Cardiac fibroblast (primary cell): ENCODE results near the gene HBS1L.

Experiments
- DNase-seq, 2 donors: peaks; one replicate each; pipeline versions ENCODE4 v3.0.0 to v3.0.0-alpha.2; 2010; ENCODE audit warnings: low read depth in 2 of 2
- H3K4me3 ChIP-seq, 2 donors: replicated peaks in 1 of 2; 1 replicate in 1 of 2; 2 replicates in 1 of 2; pipeline ENCODE4 v1.5.1; 2011; ENCODE audit warnings: low read depth in 2 of 2, low read length in 2 of 2, mild to moderate bottlenecking in 2 of 2, moderate library complexity in 1 of 2
- CTCF ChIP-seq: IDR thresholded peaks from one replicate; pipeline ENCODE4 v1.5.1; 2011; ENCODE audit warnings: low read depth, mild to moderate bottlenecking, low read length, inconsistent platforms

The HBS1L gene

GRCh38 chr6:134956032-134956431, 98.6 kb downstream of the HBS1L start:
- no peak for DNase-seq
- H3K4me3 ChIP-seq = no peak overlapping the region
- TF ChIP-seq CTCF = no peak

- no peak overlapping the region for H3K4me3 ChIP-seq
- TF ChIP-seq CTCF = no peak
- no peak for DNase-seq
Observed at GRCh38 chr6:134954272-134955000, 100.2 kb downstream of the HBS1L start.

- DNase-seq = no peak
- TF ChIP-seq CTCF = no peak
Observed at GRCh38 chr6:134951494-134952263, 102.9 kb downstream of the HBS1L start.

GRCh38 chr6:134950482-134950881, 104.1 kb downstream of the HBS1L start:
- H3K4me3 ChIP-seq = no peak overlapping the region
- no peak for TF ChIP-seq CTCF
- no peak for DNase-seq

More at GRCh38 chr6:134951494-134952263, 102.9 kb downstream of the HBS1L start:
- no peak overlapping the region for H3K4me3 ChIP-seq

- TF ChIP-seq CTCF = no peak
- no peak within 1 kb of the TSS for H3K4me3 ChIP-seq
- DNase-seq = no peak
Observed at GRCh38 chr6:134949927-134950326, 104.7 kb downstream of the HBS1L start, which contains the start of gene ALDH8A1. Gene ALDH8A1, minus strand, starts transcription at chr6:134950101. Its CDS starts 48 bp downstream, at chr6:134950053.

GRCh38 chr6:134948691-134949090, 105.9 kb downstream of the HBS1L start:
- TF ChIP-seq CTCF = no peak
- no peak overlapping the region for H3K4me3 ChIP-seq
- no peak for DNase-seq
